HG03135 (cell line): ENCODE data around the gene OR56A3.
"Not testable (repeated sequence)": the region's sequence is repeated elsewhere in the genome, so short reads cannot be mapped to it uniquely, and the experiment has no call there.

Experiments used
- ATAC-seq: cut with Tn5 transposase; IDR thresholded peaks from one replicate; pipeline ENCODE4 v1.9.1; 2021; ENCODE audit warnings: mild to moderate bottlenecking, moderate library complexity; ENCODE audit not compliant: unreplicated experiment

The OR56A3 gene, protein sequence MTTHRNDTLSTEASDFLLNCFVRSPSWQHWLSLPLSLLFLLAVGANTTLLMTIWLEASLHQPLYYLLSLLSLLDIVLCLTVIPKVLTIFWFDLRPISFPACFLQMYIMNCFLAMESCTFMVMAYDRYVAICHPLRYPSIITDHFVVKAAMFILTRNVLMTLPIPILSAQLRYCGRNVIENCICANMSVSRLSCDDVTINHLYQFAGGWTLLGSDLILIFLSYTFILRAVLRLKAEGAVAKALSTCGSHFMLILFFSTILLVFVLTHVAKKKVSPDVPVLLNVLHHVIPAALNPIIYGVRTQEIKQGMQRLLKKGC

GRCh38 chr11:5941951-5942350, at the start of gene OR56A3:
Gene OR56A3 (plus strand): TSS chr11:5942251. CDS start chr11:5947347, 5,096 bp downstream.
- no peak for ATAC-seq

DNA sequence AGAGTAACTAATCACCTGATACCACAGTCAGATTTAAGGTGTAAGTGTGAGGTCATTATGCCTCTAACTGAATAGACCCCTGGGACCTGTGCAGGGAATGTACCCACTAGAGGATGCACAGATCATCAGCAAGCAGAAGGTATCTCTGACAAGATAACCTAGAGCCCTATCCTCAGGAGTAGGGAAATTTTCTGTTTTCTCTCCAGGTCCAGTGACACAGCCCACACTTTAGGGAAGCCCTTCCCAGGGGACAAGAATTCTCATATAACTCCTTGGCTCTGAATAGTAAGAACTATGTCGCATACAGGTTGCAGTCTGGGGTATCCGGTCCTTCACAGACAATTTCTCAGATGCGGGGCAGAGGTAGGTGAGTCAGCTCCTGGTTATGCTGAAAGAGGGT, 49.1 kb upstream of the OR56A3 start, which contains the start of gene OR52E5:
OR52E5 (plus strand) TSS at position 301 of the 400 bp plus-strand sequence. CDS start 7,569 bp downstream, outside the sequence.
- no peak for ATAC-seq

DNA sequence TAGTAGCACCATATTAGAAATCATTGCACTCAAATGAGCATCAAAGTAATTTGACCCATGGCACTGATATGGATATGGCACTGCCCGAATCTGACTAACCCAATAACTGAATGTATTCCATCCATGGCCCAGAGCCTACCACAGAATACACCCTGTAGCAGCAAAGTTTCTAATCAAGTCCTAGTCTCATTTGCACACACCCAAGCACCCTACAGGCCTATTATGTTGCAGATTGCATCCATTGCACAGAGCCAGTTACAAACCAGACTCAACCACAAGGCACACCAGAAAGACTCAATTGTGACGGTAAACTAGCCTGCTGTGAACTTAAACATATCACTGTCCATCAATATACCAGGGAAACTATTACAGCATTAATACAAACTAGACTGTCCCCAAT, 42.5 kb upstream of the OR56A3 start:
- ATAC-seq: no peak

- ATAC-seq: no peak
These were observed 31.5 kb upstream of the OR56A3 start for GRCh38 chr11:5910540-5910939.

DNA sequence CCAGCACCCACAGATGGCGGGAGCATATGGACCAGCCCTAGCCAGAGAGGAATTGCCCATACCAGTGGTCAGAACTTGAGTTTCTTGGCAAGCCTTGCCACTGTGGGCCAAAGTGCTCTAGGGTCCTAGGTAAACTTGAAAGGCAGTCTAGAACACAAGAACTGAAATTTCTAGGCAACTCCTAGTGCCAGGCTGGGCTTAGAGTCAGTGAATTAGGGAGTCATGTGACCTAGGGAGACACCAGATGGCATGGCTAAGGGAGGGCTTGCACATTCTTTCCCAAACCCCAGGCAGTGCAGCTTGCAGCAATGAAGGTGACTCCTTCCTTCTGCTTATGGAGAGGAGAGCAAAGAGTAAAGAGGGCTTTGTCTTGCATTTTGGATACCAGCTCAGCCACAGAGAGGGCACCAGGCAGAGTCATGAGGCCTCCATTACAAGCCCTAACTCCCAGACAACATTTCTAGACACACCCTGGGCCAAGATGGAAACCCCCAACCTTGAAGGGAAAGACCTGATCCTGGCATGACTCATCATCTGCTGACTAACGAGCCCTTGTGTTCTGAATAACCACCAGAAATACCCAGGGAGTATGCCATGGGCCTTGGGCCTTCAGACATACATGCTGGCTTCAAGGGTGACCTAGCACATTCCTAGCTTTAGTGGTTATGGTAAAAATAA, 19.2 kb upstream of the OR56A3 start:
- peak; percentile 69 for ATAC-seq

DNA sequence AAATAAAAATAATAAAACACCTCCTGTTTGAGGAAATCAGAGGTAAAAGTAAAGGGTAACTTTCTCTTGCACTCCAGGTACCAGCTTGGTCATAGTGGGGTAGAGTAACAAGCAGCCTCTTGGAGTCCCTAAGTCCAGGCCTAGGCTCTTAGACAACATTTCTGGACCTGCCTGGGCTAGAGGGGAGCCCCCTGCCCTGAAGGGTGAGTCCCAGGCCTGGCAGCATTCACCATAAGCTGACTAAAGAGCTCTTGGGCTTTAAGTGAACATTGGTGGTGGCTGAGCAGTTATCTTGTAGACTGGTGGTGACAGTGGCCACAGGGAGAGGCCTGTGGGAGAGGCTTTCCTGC, 18.6 kb upstream of the OR56A3 start:
- peak; percentile 31 for ATAC-seq

DNA sequence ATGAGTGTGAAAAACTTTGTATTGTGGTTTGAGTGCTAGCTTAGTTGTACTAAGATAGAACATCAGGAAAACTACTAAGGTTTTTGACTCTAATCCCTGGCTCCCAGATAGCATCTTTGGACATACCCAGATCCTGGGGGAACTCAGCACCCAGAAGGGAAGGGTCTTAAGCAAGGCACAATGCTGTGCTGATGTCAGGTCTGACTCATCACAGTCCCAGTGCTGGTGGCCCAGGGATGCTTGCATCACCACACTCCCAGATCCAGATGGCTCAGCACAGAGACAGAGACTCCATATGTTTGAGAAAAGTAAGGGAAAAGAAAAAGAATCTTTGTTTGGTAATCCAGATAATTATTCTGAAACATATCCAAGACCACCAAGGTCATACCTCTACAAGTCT, 18.3 kb upstream of the OR56A3 start:
- no peak for ATAC-seq

- no peak for ATAC-seq
These were observed 13.8 kb upstream of the OR56A3 start for GRCh38 chr11:5928271-5928670.

DNA sequence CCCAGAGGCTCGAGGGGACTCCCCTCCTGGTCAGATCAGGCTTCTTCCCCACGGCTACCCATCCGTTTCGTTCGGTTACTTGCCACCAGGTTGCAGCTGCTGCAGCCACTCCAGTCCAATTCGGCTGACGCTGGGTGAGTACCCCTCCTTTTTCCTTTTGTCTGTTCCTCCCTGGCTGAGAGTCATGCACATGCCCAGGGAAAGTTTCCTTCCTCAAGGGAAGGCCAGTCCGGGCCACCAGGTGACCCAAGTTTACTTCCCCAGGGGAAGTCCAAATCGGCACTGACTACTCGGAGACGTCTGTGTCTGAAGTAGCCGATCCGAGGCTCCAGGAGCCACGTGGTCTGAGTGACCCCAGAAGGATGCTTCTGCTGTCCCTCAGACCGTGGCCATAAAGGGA, 13.2 kb upstream of the OR56A3 start:
- ATAC-seq: no peak

DNA sequence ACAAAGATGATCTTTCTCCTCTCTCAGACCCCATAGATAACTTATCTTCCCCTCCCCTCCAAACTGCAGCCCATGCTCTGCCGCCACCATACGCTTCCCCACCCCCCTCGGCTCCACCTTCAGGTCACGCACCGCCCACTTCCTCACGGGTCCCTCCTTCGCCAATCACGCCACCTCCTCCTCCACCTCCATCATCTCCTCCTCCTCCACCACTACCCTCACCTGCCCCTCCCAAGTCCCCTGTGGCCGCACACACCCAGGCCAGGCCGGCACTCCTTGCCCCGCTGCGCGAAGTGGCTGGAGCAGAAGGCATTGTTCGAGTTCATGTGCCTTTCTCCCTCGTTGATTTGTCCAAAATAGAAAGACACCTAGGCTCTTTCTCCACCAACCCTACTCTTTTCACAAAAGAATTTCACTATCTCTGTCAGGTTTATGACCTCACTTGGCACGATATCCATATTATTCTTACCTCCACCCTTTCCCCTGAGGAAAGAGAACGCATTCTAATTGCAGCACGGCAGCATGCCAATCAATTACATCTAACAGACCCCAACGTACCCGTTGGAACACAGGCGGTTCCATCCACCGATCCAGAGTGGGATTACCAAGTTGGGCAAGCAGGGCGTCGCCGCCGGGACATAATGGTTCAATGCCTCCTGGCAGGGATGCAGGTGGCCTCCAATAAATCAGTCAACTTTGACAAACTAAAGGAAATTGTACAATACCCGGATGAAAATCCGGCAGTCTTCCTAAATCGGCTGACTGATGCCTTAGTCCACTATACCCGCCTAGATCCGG, 12.3 kb upstream of the OR56A3 start:
- ATAC-seq: no peak

DNA sequence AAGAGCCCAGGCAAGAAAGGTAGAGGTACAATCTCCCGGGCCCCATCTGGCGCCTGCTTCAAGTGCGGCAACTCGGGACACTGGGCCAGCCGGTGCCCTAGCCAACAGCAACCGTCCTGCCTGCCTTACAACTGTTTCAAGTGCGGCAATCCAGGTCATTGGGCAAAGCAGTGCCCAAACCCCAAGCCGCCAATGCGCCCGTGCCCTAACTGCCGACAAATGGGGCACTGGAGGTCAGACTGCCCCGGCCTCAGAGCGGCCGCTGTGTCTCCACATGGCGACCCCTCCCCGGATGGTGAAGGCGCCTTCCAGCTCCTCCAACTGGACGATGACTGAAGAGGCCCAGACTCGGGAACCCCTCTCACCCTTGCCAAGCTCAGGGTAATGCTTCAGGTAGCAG, 11.4 kb upstream of the OR56A3 start:
- no peak for ATAC-seq

GRCh38 chr11:5931061-5931460, 11.0 kb upstream of the OR56A3 start:
- no peak for ATAC-seq

GRCh38 chr11:5932671-5933070, 9.4 kb upstream of the OR56A3 start:
- no peak for ATAC-seq

- no peak for ATAC-seq
These were observed 8.9 kb upstream of the OR56A3 start for GRCh38 chr11:5933116-5933515.

DNA sequence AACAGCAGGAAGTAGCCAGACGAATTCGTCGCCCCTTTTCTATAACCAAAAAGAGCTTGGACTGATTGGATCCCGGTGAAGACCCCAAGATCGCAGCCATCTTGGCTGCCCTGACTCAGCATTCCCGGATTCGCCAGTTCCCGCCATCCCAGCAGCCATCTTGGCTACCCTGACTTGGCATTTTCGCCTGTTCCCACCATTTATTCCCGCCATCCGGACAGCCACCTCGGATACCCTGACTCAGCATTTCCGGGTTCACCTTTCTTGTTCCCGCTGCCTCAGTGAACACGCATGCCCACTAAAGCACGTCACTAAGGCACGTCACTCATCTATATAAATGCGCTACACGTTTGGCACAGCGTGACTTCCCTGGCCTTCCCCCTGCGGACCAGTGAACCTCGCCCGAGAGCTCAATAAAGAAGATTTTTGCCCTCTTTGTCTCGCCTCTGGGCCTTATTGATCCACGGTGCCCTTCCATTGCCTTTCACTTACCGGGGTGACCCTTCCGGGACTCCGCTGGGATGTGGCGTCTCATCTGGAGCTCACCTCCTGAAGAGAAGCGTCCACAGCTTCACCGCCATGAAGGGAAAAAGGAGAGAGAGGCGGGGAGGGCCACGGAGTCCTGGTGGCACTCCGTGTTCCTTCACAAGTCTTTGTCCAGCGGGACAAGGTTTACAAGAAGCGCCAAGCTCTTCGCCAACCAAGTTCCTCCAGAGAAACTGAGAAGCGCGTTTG, 4.0 kb upstream of the OR56A3 start:
- ATAC-seq: no peak

DNA sequence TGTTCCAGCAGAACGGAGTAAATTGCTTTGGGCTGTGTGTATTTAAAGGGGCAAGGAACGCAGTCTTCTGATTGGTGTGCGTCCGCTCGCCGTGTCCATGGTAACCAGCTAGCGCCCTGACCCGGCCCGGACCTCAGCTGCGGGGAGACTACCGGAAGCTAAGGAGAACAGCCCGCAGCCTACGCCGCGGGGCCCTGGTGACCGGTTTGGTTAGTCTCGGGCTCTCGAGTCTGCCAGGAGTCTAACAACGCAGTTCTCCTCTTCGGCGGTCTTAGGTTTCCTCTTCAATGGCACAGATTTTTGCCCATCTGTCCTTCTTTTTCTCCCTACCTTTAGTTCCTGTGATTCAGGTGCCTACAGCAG, 3.5 kb upstream of the OR56A3 start:
- ATAC-seq: no peak

GRCh38 chr11:5940748-5941147, 1.3 kb upstream of the OR56A3 start:
- no peak for ATAC-seq

- ATAC-seq: no peak
These were observed 13.5 kb downstream of the OR56A3 start for GRCh38 chr11:5955586-5955985.

GRCh38 chr11:5960704-5961320, 18.8 kb downstream of the OR56A3 start:
- not testable (repeated sequence) for ATAC-seq

GRCh38 chr11:5966958-5967357, 24.9 kb downstream of the OR56A3 start:
- ATAC-seq: no peak

GRCh38 chr11:5967708-5968107, 25.7 kb downstream of the OR56A3 start:
- ATAC-seq: no peak
